IMR-90 (cell line): ENCODE results near the gene SAAL1. TPM values are rescaled to one million over a fixed set of nuclear protein-coding genes. Genes with fewer than 3 reads are reported as not detected.

Experiments used
- ATAC-seq: fragments of 200-7000 bp; cut with Tn5 transposase; 2 replicates; pipeline ENCODE4 v1.9.1; 2020; ENCODE audit warnings: low read depth, mild to moderate bottlenecking, moderate library complexity
- BruUV-seq: library from RNA; stranded (reverse); fragments of 400-500 nt; replicated peaks from 2 replicates; lab custom pipeline; 2021; lab: Mats Ljungman, UMichigan
- CTCF ChIA-PET: fragments of 300-600 bp; formaldehyde crosslinking; extraction: SDS; loops from one replicate; lab custom pipeline; 2021; ENCODE audit warnings: antibody characterized with exemption; lab: Yijun Ruan, JAX
- POLR2A ChIA-PET: fragments of 300-600 bp; sonication (Branson Sonifier 250); formaldehyde crosslinking; loops from one replicate; lab custom pipeline; 2022; ENCODE audit warnings: antibody characterized with exemption; ENCODE audit not compliant: unreplicated experiment; lab: Charles Lee
- DNase-seq: peaks from one replicate; pipeline ENCODE4 v3.0.0; 2013
- H2AFZ ChIP-seq: replicated peaks from 2 replicates; pipeline ENCODE3; 2013; ENCODE audit warnings: low read length, mild to moderate bottlenecking; ENCODE audit not compliant: poor library complexity
- H2AK5ac ChIP-seq: 2 replicates; pipeline ENCODE4 v1.6.1; 2013; ENCODE audit warnings: low read depth, low read length, inconsistent platforms
- H2AK9ac ChIP-seq: replicated peaks from 2 replicates; pipeline ENCODE3; 2013; ENCODE audit warnings: mild to moderate bottlenecking, low read depth, low read length, moderate library complexity; ENCODE audit not compliant: poor library complexity
- H2BK120ac ChIP-seq: 2 replicates; pipeline ENCODE4 v1.6.1; 2013; ENCODE audit warnings: low read depth, low read length, inconsistent platforms
- H2BK15ac ChIP-seq: 3 replicates; pipeline ENCODE4 v1.6.1; 2013; ENCODE audit warnings: low read depth, low read length, inconsistent platforms
- H2BK20ac ChIP-seq: 2 replicates; pipeline ENCODE4 v1.6.1; 2013; ENCODE audit warnings: low read depth, mild to moderate bottlenecking, inconsistent platforms, low read length, moderate library complexity
- H2BK5ac ChIP-seq: 2 replicates; pipeline ENCODE4 v1.6.1; 2013; ENCODE audit warnings: mild to moderate bottlenecking, low read depth, low read length, inconsistent platforms; ENCODE audit not compliant: poor library complexity, severe bottlenecking
- H3K14ac ChIP-seq: replicated peaks from 2 replicates; pipeline ENCODE4 v1.6.1; 2013; ENCODE audit warnings: low read depth, low read length, inconsistent platforms
- H3K18ac ChIP-seq: 2 replicates; pipeline ENCODE4 v1.6.1; 2013; ENCODE audit warnings: low read depth, low read length, control low read depth
- H3K23ac ChIP-seq: 2 replicates; pipeline ENCODE4 v1.6.1; 2013; ENCODE audit warnings: low read depth, low read length, inconsistent platforms
- H3K27ac ChIP-seq: 2 replicates; pipeline ENCODE4 v1.5.1; 2013; ENCODE audit warnings: mild to moderate bottlenecking, control low read depth, low read length; ENCODE audit not compliant: insufficient read depth
- H3K27me3 ChIP-seq: 2 replicates; pipeline ENCODE4 v1.6.1; 2013; ENCODE audit warnings: low read length; ENCODE audit not compliant: control insufficient read depth, insufficient read depth
- H3K36me3 ChIP-seq: 2 replicates; pipeline ENCODE4 v1.6.1; 2013; ENCODE audit warnings: low read length, mixed read lengths; ENCODE audit not compliant: control insufficient read depth, insufficient read depth
- H3K4ac ChIP-seq: 2 replicates; pipeline ENCODE4 v1.6.1; 2013; ENCODE audit warnings: low read depth, low read length, inconsistent platforms
- H3K4me1 ChIP-seq: 2 replicates; pipeline ENCODE4 v1.6.1; 2013; ENCODE audit warnings: low read length, mixed read lengths; ENCODE audit not compliant: control insufficient read depth, insufficient read depth
- H3K4me2 ChIP-seq: 2 replicates; pipeline ENCODE4 v1.6.1; 2013; ENCODE audit warnings: low read depth, mild to moderate bottlenecking, control low read depth, low read length, moderate library complexity
- H3K4me3 ChIP-seq: 2 replicates; pipeline ENCODE4 v1.5.1; 2013; ENCODE audit warnings: low read depth, mild to moderate bottlenecking, control low read depth, low read length, moderate library complexity; ENCODE audit not compliant: insufficient read depth
- H3K56ac ChIP-seq: 2 replicates; pipeline ENCODE4 v1.6.1; 2013; ENCODE audit warnings: low read length, inconsistent platforms; ENCODE audit not compliant: insufficient read depth; ENCODE audit errors: extremely low read depth
- H3K79me1 ChIP-seq, 2 experiments: 2 replicates each; pipeline ENCODE4 v1.6.1; 2013; ENCODE audit warnings: low read length in 2 of 2, inconsistent platforms in 1 of 2, low read depth in 1 of 2
- H3K9ac ChIP-seq: 2 replicates; pipeline ENCODE4 v1.6.1; 2013; ENCODE audit warnings: low read depth, low read length, control low read depth
- H3K9me1 ChIP-seq: 2 replicates; pipeline ENCODE4 v1.6.1; 2013; ENCODE audit warnings: low read length, inconsistent platforms; ENCODE audit not compliant: insufficient read depth
- H3K9me3 ChIP-seq: 2 replicates; pipeline ENCODE4 v1.6.1; 2013; ENCODE audit warnings: low read length; ENCODE audit not compliant: control insufficient read depth, insufficient read depth
- H4K20me1 ChIP-seq: 2 replicates; pipeline ENCODE4 v1.6.1; 2013; ENCODE audit warnings: low read length, inconsistent platforms; ENCODE audit not compliant: insufficient read depth
- H4K5ac ChIP-seq: 2 replicates; pipeline ENCODE4 v1.6.1; 2013; ENCODE audit warnings: mild to moderate bottlenecking, low read depth, low read length, control low read depth
- H4K8ac ChIP-seq, 2 experiments: 2 replicates each; pipeline ENCODE4 v1.6.1; 2013; ENCODE audit warnings: low read depth in 2 of 2, low read length in 2 of 2, control low read depth in 1 of 2, inconsistent platforms in 1 of 2
- H4K91ac ChIP-seq: 2 replicates; pipeline ENCODE4 v1.6.1; 2013; ENCODE audit warnings: low read depth, low read length, inconsistent platforms; ENCODE audit not compliant: insufficient read depth
- ELK1 ChIP-seq: fragments of 150-350 bp; IDR thresholded peaks from 2 replicates; pipeline ENCODE4 v1.6.1; 2016; ENCODE audit warnings: low read depth, mild to moderate bottlenecking, low read length, moderate library complexity, borderline replicate concordance
- MAFK ChIP-seq: IDR thresholded peaks from 2 replicates; pipeline ENCODE4 v1.6.1; 2012; ENCODE audit warnings: low read depth, low read length, improper control_type of control experiment
- MAZ ChIP-seq: IDR thresholded peaks from 2 replicates; pipeline ENCODE4 v1.6.1; 2012; ENCODE audit warnings: low read depth, mild to moderate bottlenecking, low read length, improper control_type of control experiment, moderate library complexity, borderline replicate concordance
- RAD21 ChIP-seq: IDR thresholded peaks from 2 replicates; pipeline ENCODE4 v1.6.1; 2012; ENCODE audit warnings: low read length, improper control_type of control experiment
- RCOR1 ChIP-seq: IDR thresholded peaks from 2 replicates; pipeline ENCODE4 v1.6.1; 2012; ENCODE audit warnings: mild to moderate bottlenecking, low read length, improper control_type of control experiment; ENCODE audit not compliant: insufficient replicate concordance
- WGBS, 2 experiments: methylation state at CpG; one replicate each; pipeline versions ENCODE4 v1.1.5 to v1.1.7; 2013; ENCODE audit warnings: missing lambda C conversion rate in 2 of 2; ENCODE audit not compliant: insufficient read length in 1 of 2; ENCODE audit errors: extremely low coverage in 2 of 2; 5-methylcytosine and 5-hydroxymethylcytosine counted together
- dilution Hi-C: fragments of 300-500 bp; cut with HindIII; formaldehyde crosslinking; loops from one replicate; pipeline ENCODE4 v1.14.3; 2018; ENCODE audit warnings: low sequenced_read_pairs; ENCODE audit not compliant: unreplicated experiment
- in situ Hi-C: fragments of 300-500 bp; cut with MboI; formaldehyde crosslinking; loops from 3 replicates; pipeline ENCODE4 v1.14.3; 2019; ENCODE audit warnings: low sequenced_read_pairs, inconsistent platforms, mixed read lengths
- intact Hi-C: fragments of 100-400 bp; cut with micrococcal nuclease; formaldehyde crosslinking; loops from 2 replicates; pipeline ENCODE4 v1.10.0; 2022
- polyA plus RNA-seq, 3 experiments: library from polyadenylated mRNA; depleted of rRNA; stranded (reverse); fragments of >200 nt; gene quantifications; 2 replicates each; pipeline ENCODE4 v1.2.3, GENCODE V29; 2012; ENCODE audit warnings: low replicate concordance in 1 of 3
- total RNA-seq: library from RNA; depleted of rRNA; stranded (reverse); fragments of >200 nt; gene quantifications from 2 replicates; pipeline ENCODE4 v1.2.3, GENCODE V29; 2012

SAAL1 gene
- total and polyA plus RNA-seq, 2 of the 4 experiments (the other 2 are of a cell fraction) = 12.5 to 12.8 TPM

GRCh38 chr11:18067372-18067771, 38.5 kb downstream of the SAAL1 start:
- TF ChIP-seq RCOR1 (no peak), MAZ (no peak), MAFK (peak; percentile 48), RAD21 (no peak), ELK1 (no peak)
- ChIA-PET CTCF (no interaction called here), POLR2A (no interaction called here)
- H2BK120ac ChIP-seq = no peak overlapping the region
- dilution Hi-C loops = no loop called here
- H3K9me1 ChIP-seq = no peaks in the 10 kb centered on the region
- intact Hi-C loops = no loop called here
- H3K79me1 ChIP-seq = no peaks in the 10 kb centered on the region
- in situ Hi-C loops = no loop called here
- no peak overlapping the region for H3K4me3 ChIP-seq
- ATAC-seq (no peak), DNase-seq (no peak)
- H2AFZ ChIP-seq = no peak overlapping the region
- no peak overlapping the region for H4K91ac ChIP-seq
- no peaks in the 10 kb centered on the region for H3K9me3 ChIP-seq
- BruUV-seq = no TSS peak
- H3K18ac ChIP-seq = no peak overlapping the region
- no peak overlapping the region for H3K4me2 ChIP-seq
- no peak overlapping the region for H4K8ac ChIP-seq
- H2BK20ac ChIP-seq = no peak overlapping the region
- H3K9ac ChIP-seq = no peak overlapping the region
- H3K23ac ChIP-seq = no peak overlapping the region
- H3K56ac ChIP-seq = no peak overlapping the region
- no peaks in the 10 kb centered on the region for H4K20me1 ChIP-seq
- H2AK9ac ChIP-seq = no peak overlapping the region
- WGBS, 2 experiments = no CpG with 5 or more reads among the region's 2 CpGs
- no peak overlapping the region for H3K4ac ChIP-seq
- peaks cover 2% of the 10 kb centered on the region; the same call in 1 of the 2 replicates for H3K4me1 ChIP-seq
- no peaks in the 10 kb centered on the region for H3K36me3 ChIP-seq
- H3K14ac ChIP-seq = no peak overlapping the region
- no peaks in the 10 kb centered on the region for H3K27me3 ChIP-seq
- H4K5ac ChIP-seq = no peak overlapping the region
- no peak overlapping the region for H2BK5ac ChIP-seq
- no peak overlapping the region for H3K27ac ChIP-seq
- no peak overlapping the region for H2AK5ac ChIP-seq
- H2BK15ac ChIP-seq = no peak overlapping the region
